ENCODE measurements around the gene P2RY12.

DNA sequence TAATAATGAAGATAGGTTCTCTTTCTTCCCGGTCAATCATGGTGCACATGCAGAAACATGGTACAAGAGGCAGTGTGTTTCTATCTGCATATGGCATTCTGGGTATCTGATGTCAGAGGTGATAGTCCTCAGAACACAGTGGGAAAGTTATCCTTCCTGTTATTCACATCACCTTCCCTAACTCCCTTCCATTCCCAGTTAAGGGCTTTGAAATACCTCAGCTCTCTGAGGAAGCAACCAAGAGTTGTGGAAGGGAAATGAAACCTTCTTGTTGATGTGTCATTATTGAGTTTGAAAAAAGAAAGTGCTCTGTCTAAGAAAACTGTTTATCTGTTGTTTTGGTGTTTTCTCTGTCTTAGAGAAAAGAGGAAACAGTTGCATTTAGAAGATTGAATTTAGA is 33.3 kb downstream of the P2RY12 start:
- TF ChIP-seq, protein P1, sequence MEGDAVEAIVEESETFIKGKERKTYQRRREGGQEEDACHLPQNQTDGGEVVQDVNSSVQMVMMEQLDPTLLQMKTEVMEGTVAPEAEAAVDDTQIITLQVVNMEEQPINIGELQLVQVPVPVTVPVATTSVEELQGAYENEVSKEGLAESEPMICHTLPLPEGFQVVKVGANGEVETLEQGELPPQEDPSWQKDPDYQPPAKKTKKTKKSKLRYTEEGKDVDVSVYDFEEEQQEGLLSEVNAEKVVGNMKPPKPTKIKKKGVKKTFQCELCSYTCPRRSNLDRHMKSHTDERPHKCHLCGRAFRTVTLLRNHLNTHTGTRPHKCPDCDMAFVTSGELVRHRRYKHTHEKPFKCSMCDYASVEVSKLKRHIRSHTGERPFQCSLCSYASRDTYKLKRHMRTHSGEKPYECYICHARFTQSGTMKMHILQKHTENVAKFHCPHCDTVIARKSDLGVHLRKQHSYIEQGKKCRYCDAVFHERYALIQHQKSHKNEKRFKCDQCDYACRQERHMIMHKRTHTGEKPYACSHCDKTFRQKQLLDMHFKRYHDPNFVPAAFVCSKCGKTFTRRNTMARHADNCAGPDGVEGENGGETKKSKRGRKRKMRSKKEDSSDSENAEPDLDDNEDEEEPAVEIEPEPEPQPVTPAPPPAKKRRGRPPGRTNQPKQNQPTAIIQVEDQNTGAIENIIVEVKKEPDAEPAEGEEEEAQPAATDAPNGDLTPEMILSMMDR (IDR thresholded peaks at IDR 0.05), result no peak
- no peak for TF ChIP-seq EP300 (IDR thresholded peaks at IDR 0.05)
- TF ChIP-seq RAD21 (conservative IDR thresholded peaks at IDR 0.05 in 1 of 2, IDR thresholded peaks at IDR 0.05 in 1 of 2), result no peak
- TF ChIP-seq, protein P2, sequence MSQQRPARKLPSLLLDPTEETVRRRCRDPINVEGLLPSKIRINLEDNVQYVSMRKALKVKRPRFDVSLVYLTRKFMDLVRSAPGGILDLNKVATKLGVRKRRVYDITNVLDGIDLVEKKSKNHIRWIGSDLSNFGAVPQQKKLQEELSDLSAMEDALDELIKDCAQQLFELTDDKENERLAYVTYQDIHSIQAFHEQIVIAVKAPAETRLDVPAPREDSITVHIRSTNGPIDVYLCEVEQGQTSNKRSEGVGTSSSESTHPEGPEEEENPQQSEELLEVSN (IDR thresholded peaks at IDR 0.05; ENCODE audit: borderline replicate concordance, low read depth), result no peak
